ENCODE data around the gene FRG1.
"Not testable (repeated sequence)": the region's sequence is repeated elsewhere in the genome, so short reads cannot be mapped to it uniquely, and the experiment has no call there.

Gene FRG1

GRCh38 chr4:189988877-189989431, 48.3 kb downstream of the FRG1 start:
- no peak for DNase-seq

DNA sequence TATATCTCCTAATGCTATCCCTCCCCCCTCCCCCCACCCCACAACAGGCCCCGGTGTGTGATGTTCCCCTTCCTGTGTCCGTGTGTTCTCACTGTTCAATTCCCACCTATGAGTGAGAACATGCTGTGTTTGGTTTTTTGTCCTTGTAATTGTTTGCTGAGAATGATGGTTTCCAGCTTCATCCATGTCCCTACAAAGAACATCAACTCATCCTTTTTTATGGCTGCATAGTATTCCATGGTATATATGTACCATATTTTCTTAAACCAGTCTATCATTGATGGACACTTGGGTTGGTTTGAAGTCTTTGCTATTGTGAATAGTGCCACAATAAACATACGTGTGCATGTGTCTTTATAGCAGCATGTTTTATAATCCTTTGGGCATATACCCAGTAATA, 49.3 kb downstream of the FRG1 start:
- not testable (repeated sequence) for DNase-seq

All from NCI-H2081 (cell line).